Jurkat, Clone E6-1 (cell line): ENCODE results near the gene CPNE2.

Source experiments
- DNase-seq: peaks from one replicate; pipeline ENCODE4 v3.0.0-alpha.2; 2011; ENCODE audit warnings: low read depth, low spot score
- H3K4me3 ChIP-seq: 2 replicates; pipeline ENCODE4 v1.5.1; 2011; ENCODE audit warnings: mild to moderate bottlenecking, low read length, control low read depth, moderate library complexity

Gene CPNE2

GRCh38 chr16:57153841-57154240 lies 61.5 kb downstream of the CPNE2 start:
- H3K4me3 ChIP-seq = no peak overlapping the region
- DNase-seq = no peak

GRCh38 chr16:57155702-57156350 lies 63.4 kb downstream of the CPNE2 start:
- H3K4me3 ChIP-seq = no peak overlapping the region

GRCh38 chr16:57156351-57156703 lies 63.9 kb downstream of the CPNE2 start:
- no peak overlapping the region for H3K4me3 ChIP-seq
- DNase-seq = no peak

More at GRCh38 chr16:57155702-57156350, 63.4 kb downstream of the CPNE2 start:
- DNase-seq = no peak

GRCh38 chr16:57157533-57157932 lies 65.2 kb downstream of the CPNE2 start:
- H3K4me3 ChIP-seq = no peak overlapping the region
- no peak for DNase-seq

- no peak overlapping the region for H3K4me3 ChIP-seq
- DNase-seq = no peak
These were observed 67.1 kb downstream of the CPNE2 start for GRCh38 chr16:57159447-57159846.

- no peak overlapping the region for H3K4me3 ChIP-seq
- no peak for DNase-seq
These were observed 71.5 kb downstream of the CPNE2 start for GRCh38 chr16:57163842-57164241.

GRCh38 chr16:57165483-57165882 lies 73.1 kb downstream of the CPNE2 start:
- H3K4me3 ChIP-seq = no peak overlapping the region
- DNase-seq = no peak

GRCh38 chr16:57165938-57166337 lies 73.6 kb downstream of the CPNE2 start:
- DNase-seq = peak; percentile 55
- no peak overlapping the region for H3K4me3 ChIP-seq

GRCh38 chr16:57166451-57166850 lies 74.1 kb downstream of the CPNE2 start:
- no peak for DNase-seq
- no peak overlapping the region for H3K4me3 ChIP-seq

- H3K4me3 ChIP-seq = no peak overlapping the region
- DNase-seq = no peak
These were observed 74.6 kb downstream of the CPNE2 start for GRCh38 chr16:57166951-57167350.

GRCh38 chr16:57167538-57167937 lies 75.2 kb downstream of the CPNE2 start:
- H3K4me3 ChIP-seq = no peak overlapping the region
- no peak for DNase-seq

- DNase-seq = peak; percentile 68
These were observed 75.6 kb downstream of the CPNE2 start for GRCh38 chr16:57167953-57168352.

GRCh38 chr16:57169327-57169726 lies 76.9 kb downstream of the CPNE2 start:
- no peak overlapping the region for H3K4me3 ChIP-seq
- no peak for DNase-seq

More at GRCh38 chr16:57167953-57168352, 75.6 kb downstream of the CPNE2 start:
- no peak overlapping the region for H3K4me3 ChIP-seq

- H3K4me3 ChIP-seq = no peak overlapping the region
- DNase-seq = no peak
These were observed 80.4 kb downstream of the CPNE2 start for GRCh38 chr16:57172721-57173290.

- no peak for DNase-seq
- H3K4me3 ChIP-seq = no peak overlapping the region
These were observed 83.5 kb downstream of the CPNE2 start for GRCh38 chr16:57175896-57176295.

- DNase-seq = no peak
- no peak overlapping the region for H3K4me3 ChIP-seq
These were observed 85.8 kb downstream of the CPNE2 start for GRCh38 chr16:57178196-57178595.

GRCh38 chr16:57178793-57179212 lies 86.4 kb downstream of the CPNE2 start:
- no peak overlapping the region for H3K4me3 ChIP-seq
- no peak for DNase-seq

- H3K4me3 ChIP-seq = no peak overlapping the region
- DNase-seq = no peak
These were observed 86.9 kb downstream of the CPNE2 start for GRCh38 chr16:57179215-57179828.

GRCh38 chr16:57184113-57184512 lies 91.7 kb downstream of the CPNE2 start:
- no peak overlapping the region for H3K4me3 ChIP-seq
- DNase-seq = no peak

GRCh38 chr16:57184887-57185445 lies 92.6 kb downstream of the CPNE2 start:
- DNase-seq = no peak
- peak overlapping the region; percentile 77 for H3K4me3 ChIP-seq
